Stimulated activated CD4-positive, alpha-beta T cell treated with anti-CD3 and anti-CD28 coated beads, Interleukin-15, amount 100 ng/mL, for 1 hour (primary cell): ENCODE results near the gene FARP1.

Experiments used
- DNase-seq, 2 donors: peaks; one replicate each; pipeline ENCODE4 v3.0.0-alpha.2; 2020; ENCODE audit warnings: low read depth in 1 of 2, low spot score in 1 of 2

FARP1 gene

DNA sequence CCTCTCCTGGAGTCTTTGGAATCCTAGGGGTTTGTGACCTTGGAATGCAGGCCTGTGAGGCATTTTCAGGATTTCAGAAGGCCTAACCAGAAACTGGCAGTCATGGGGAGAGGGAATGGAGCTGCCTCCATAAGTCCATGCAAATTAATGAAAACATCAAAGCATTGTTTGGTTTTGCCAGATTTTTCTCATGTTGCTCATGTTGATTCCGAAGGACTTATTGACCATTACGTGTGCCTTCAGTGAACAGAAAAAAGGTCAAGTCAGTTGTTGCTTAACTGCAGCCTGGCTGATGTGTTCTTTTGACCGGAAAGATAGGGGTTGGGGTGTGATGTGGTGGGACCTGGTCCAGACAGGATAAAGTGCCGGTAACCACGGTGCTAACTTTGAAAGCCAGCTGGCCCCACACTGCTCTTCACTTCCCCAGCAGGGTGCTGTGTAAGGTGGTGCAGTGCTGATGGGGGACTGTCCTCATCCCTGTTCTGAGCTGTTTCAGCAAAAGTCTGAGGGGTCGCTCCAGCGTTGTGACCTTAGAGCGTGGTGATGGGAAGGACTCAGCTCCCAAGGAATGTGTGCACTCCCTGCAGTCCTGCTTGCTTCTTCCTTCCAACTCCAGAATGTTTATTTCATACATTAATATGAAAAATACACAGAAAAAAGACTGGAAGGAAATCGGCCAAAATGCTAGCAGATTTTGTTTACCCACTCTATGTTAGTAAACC, 30.7 kb downstream of the FARP1 start:
- no peak for DNase-seq

DNA sequence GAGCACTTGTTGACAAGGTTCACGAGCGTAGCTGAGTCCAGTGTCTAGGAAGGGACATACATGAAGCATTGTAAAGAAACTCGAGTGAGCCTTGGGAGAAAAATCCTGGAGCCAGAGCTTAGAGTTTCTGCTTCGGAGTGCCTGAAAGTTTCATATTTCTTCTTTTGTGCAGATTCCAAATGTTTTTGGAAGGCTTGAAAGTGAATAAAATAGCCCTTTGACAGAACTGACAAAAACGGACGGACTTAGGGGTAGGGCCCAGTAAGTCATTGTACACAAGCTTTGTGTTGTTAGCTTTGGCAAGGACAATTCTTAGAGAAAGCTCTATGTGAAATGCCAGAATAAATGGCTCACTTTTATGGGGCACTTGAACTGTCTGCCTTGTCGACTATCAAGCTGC, 31.4 kb downstream of the FARP1 start:
- DNase-seq: no peak

GRCh38 chr13:98175043-98175442, 32.1 kb downstream of the FARP1 start:
- no peak for DNase-seq

DNA sequence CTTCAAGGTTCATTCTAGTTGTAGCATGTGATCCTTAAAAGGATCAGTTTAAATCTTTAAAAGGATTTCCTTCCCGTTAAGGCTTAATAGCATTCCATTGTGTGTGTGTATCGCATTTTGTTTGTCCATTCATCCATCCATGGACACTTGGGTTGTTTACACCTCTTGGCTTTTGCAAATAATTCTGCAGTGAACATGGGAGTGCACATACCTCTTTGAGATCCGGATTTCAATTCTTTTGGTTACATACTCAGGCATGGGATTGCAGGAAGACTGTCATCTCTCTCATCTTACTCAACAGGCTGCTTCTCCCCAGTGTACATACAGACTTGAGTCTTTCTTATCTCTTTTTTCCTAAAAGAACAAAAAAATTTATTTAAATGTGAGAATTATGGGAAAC, 32.9 kb downstream of the FARP1 start:
- no peak for DNase-seq

- no peak for DNase-seq
Observed at GRCh38 chr13:98176777-98177608, 34.1 kb downstream of the FARP1 start, which contains the start of gene RNF113B. TSS of gene RNF113B (minus strand) at chr13:98177269. CDS start at chr13:98177236, 33 bp downstream.

- DNase-seq: no peak
Observed at GRCh38 chr13:98180092-98180491, 37.2 kb downstream of the FARP1 start.

DNA sequence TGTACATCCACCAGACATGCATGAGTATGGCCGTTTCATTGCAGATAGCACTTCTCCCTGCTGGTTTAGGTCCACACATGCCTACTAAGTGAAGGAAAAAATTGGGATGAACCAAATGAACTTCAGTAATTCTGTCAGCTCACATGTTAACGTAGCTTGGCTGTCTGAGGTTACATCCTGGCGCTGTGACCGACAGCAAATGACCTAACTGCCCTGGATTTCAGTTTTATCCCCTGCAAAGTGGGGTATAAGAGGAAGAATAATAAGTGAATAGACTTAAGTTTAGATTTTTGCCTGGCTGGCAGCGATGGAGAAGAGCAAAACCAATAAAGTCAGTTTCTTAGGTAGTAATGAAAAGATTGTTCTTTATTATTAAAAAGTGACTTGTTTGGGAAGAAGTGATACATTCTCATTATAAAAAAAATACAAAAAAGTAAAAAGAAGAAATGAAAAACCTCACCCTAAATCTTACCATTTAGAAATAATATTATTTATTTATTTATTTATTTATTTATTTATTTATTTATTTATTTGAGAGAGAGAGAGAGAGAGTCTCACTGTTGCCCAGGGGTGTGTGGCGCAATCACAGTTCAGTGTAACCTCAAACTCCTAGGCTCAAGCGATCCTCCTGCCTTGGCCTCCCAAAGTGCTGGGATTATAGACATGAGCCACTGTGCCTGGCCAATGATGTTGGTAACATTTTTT, 38.4 kb downstream of the FARP1 start:
- no peak for DNase-seq

DNA sequence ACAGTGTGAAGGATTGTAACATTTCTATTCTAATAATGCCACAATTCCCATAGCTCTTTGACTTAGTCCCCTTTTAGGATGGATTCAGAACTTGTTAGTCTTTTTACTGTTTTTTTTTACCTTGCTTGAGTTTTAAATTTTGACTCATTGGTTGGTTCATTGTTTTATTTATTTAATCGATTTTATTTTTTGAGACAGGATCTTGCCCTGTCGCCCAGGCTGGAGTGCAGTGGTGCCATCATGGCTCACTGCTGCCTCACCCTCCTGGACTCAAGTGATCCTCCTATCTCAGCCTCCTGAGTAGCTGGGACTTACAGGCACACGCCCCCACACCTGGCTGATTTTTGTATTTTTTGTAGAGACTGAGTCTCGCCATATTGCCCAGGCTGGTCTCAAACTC, 39.3 kb downstream of the FARP1 start:
- DNase-seq: no peak

DNA sequence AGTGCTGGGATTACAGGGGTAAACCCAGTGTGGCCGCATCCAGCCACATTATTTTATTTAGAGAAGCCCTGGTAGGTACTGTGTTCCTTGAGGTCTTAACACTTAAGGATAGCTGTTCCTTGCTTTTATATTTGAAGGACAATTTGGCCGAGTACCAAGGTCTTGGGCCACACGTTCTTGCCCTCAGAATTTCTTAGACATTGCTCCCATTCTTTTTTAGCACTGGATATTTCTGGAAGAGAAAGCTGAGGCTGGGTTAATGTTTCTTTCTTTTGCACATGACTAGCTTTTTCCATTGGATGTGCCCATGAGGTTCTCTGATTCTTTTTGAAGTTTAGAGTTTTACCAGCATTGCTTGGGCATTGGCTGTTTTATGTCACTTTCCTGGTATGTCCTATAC, 39.7 kb downstream of the FARP1 start:
- DNase-seq: no peak

DNA sequence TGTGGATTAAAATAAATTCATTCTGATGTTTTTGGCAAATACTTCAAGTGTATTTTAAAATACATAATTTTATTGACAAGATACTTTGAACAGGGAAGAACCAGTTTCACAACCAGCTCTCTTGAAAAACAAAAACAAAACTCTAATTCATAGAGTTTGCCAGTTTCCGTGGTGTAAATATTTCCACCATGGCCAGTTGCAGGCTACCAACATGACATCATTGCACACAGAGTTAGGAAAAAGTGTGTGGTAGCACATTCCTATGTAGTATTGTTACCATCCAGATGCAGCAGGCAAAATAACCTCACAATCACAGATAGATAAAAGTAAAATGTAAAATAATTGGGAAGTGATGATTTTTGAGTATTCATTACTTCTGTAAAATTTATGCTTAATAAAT, 41.9 kb downstream of the FARP1 start:
- no peak for DNase-seq

DNA sequence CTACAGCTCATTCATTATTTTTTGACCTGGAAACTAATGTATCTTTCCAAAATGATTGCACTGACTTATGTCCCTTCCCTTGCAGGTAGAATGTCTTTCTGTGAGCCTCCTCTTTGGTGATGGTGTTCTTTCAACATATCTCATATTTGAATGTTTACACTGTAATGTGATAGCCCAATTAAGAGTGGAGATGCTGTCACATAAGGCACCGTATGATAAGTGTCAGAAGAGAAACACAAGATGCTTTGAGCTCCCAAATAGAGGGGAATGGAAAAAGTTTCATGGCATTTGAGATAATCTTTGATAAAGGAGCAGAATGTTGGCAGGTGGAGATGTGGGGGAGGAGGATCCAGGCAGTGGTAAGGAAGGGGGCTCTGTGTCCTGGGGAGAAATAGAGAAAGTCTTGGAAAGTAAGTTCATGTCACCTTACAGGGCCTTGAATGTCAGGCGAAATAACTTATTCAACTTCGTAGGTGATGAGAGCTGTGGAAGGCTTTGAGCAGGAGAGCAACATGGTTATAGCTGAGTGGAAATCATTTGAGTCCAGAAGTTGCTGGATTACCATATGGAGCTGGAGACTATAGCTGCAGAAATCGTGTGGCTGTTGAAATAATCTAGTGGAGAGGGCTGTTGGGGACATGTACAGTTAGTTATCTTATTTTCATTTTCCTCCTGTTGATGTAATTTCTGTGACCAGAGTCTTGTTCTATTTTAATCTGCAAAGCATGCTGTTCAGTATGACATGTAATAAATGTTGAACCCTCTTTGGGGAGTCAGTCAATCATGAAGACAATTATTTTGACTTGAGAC, 44.5 kb downstream of the FARP1 start:
- no peak for DNase-seq

GRCh38 chr13:98187965-98188261, 45.0 kb downstream of the FARP1 start:
- no peak for DNase-seq

- DNase-seq: no peak
Observed at GRCh38 chr13:98188544-98189166, 45.8 kb downstream of the FARP1 start.

DNA sequence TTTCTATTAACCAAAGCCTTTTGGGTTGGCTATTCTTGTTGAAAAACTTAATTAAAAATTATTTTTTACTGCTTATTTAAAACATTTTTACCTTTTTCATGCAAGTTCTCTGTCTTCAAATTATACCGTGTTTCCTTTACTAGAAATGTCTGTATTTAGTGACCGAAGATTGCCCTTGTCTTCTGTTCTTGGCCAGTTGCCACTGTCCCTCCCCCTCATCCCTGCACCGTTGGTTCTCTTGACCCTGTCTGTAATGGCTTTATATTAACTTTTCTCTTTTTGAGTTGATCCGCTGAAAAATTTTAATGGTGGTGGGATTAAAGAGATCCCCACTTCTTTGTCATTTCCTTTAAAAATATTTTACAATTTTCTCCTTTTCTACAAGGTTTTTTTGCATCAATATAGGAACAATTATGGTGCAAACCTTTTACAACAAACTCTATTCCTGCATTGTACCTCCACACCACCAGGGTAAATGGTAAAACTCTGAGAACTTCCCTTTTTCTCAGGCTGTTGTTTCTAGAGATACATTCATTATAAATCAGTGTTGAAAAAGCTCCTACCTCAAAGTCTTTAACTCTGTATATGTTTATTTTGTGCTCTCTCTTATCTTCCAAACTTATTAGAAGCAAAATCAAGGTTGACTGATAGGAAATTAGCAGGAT, 47.1 kb downstream of the FARP1 start:
- DNase-seq: no peak

DNA sequence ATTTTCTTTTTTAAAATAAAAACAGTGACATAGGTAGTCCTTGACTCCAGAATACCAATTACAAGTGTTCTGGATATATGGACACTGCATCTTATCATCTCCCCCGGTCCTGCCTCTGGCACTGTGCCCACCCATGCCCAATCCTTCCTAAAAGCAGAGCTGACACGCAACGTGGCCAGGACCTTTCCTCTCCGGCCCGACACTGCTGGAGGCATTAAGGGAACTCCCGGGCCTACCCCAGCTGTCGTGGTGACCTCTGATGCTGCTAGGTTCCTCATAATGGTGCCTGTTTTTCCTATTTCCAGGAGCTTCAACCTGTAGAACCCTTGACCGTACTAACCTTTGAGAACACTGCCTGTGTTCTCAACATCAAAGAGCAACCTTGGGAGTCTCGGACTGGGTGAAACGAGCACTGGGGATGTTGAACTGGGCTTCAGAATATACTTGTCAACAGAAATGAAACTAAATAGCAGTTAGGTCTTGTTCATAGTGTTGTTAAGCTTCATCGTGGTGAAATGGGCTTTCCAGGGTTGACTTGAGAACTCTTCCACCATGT, 48.1 kb downstream of the FARP1 start:
- DNase-seq: no peak

- DNase-seq: no peak
Observed at GRCh38 chr13:98192008-98192407, 49.1 kb downstream of the FARP1 start.

DNA sequence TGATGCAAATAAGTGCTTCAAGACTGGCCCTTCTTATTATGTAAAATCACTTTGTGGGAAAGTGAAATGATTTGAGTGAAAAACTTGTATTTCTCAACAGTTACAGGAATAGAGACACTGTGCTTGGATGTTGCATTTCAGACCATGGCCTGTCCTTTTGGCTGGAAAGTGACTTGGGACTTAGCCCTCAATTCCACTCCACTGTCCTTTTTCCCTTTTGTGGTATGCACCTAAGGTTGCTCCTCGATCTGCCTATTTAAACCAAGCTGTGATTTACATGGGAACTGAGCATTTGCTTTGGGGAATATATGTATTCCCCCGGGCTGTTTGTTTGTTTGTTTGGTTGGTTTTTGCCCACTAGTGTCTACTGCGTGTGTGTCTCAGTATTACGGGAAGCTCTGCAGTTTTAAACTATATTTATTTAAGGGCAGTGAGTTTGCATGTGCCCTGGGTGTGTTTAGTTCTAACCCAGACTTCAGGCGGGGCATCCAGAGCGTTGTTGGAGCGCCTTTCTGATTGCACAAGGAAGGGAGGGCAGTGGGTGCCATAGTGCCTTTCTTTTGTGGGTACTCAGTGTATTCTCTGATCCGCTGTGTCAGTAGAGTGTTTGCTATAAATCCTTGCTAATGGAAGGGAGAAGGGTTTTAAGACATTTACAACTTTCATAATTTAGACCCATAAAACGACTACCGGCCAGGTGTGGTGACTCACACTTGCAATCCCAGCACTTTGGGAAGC, 52.3 kb downstream of the FARP1 start:
- no peak for DNase-seq

GRCh38 chr13:98198683-98199082, 55.8 kb downstream of the FARP1 start:
- no peak for DNase-seq

DNA sequence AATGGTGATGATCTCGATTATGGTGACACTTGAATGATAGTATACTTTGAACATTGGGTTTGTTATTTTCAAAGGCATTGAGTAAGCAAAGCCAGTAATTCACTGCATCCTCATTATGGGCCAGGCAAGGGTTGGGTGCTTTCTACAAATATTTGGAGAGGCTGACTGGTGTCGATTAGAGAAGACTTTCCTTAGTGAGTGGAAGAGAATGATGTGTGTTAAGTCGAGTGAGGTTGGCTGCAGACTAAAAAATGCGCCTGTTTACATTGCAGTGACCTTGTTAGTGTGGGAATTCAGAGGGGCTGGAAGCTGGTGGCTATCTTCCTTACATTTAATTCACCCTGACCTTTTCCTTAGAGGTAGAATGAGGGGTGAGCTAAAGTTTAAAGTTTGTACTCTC, 56.6 kb downstream of the FARP1 start:
- no peak for DNase-seq
